Left cardiac atrium (tissue), 4 donors: ENCODE results near the gene SRGN. TPM values are rescaled to one million over a fixed set of nuclear protein-coding genes. Genes with fewer than 3 reads are reported as not detected.
"Not testable (repeated sequence)": the region's sequence is repeated elsewhere in the genome, so short reads cannot be mapped to it uniquely, and the experiment has no call there.

ENCODE experiments used
- ATAC-seq, 2 donors: fragments of 200-7000 bp; cut with Tn5 transposase; one replicate each; pipeline ENCODE4 v1.9.1; 2020; ENCODE audit warnings: mild to moderate bottlenecking in 2 of 2, moderate library complexity in 2 of 2
- DNase-seq: peaks from one replicate; pipeline ENCODE4 v3.0.0-alpha.2; 2020
- intact Hi-C, 2 donors: fragments of 100-400 bp; cut with DNase I; formaldehyde crosslinking; loops; one replicate each; pipeline versions ENCODE4 v1.14.1 to v1.15.1; 2022 to 2023
- total RNA-seq, 2 donors: library from RNA; stranded (reverse); fragmentation: NEBNext Ultra II Directional; extraction: Animal tissue kit (Norgen Biotek cat#: 25700); gene quantifications; one replicate each; pipeline ENCODE4 v1.2.1, GENCODE V29; 2021
- donor health status: DM: no; HTN: yes; CAD: no.
- donor health status: DM: no; HTN: yes; CAD: no; lungs with severe emphysema.
- donor health status: DM: yes; HTN: yes; CAD: no.
- donor health status: Dilated cardiomyopathy.

Gene SRGN
- total RNA-seq, 2 donors from 2014 or later, result 89.7 to 121 TPM

GRCh38 chr10:69107176-69107490 is 19.2 kb downstream of the SRGN start:
- no peak for DNase-seq
- ATAC-seq, result peak in 1 of 2 donors; percentile 23
- intact Hi-C loops, result no loop called here

- intact Hi-C loops, result no loop called here
- DNase-seq (no peak), ATAC-seq (no peak)
Measured at GRCh38 chr10:69107699-69108098, 19.8 kb downstream of the SRGN start.

GRCh38 chr10:69119896-69120295 is 32.0 kb downstream of the SRGN start:
- ATAC-seq (no peak), DNase-seq (no peak)
- intact Hi-C loops, result no loop called here

- DNase-seq (no peak), ATAC-seq (peak; percentile 27 to 67)
- intact Hi-C loops, result no loop called here
Measured at GRCh38 chr10:69123306-69123746, 35.4 kb downstream of the SRGN start.

- peak; percentile 99 for ATAC-seq
- DNase-seq, result peak; percentile 99
- intact Hi-C loops, result no loop called here
Measured at GRCh38 chr10:69123747-69124562, 36.1 kb downstream of the SRGN start, which contains the start of gene VPS26A. VPS26A (plus strand) TSS chr10:69124178; CDS start chr10:69124278, 100 bp downstream.

GRCh38 chr10:69124563-69125268 is 36.8 kb downstream of the SRGN start:
- peak; percentile 65 for DNase-seq
- peak; percentile 25 to 35 for ATAC-seq
- intact Hi-C loops, result no loop called here

- intact Hi-C loops, result no loop called here
Measured at GRCh38 chr10:69125554-69125953, 37.7 kb downstream of the SRGN start.

GRCh38 chr10:69130251-69130650 is 42.3 kb downstream of the SRGN start:
- ATAC-seq (no peak), DNase-seq (no peak)
- intact Hi-C loops, result no loop called here

More at GRCh38 chr10:69125554-69125953, 37.7 kb downstream of the SRGN start:
- ATAC-seq, result no peak
- DNase-seq, result no peak

- ATAC-seq, result no peak
- intact Hi-C loops, result no loop called here
- DNase-seq, result no peak
Measured at GRCh38 chr10:69139961-69140360, 52.1 kb downstream of the SRGN start.

- DNase-seq, result no peak
- no peak for ATAC-seq
- intact Hi-C loops, result no loop called here
Measured at GRCh38 chr10:69141304-69141703, 53.4 kb downstream of the SRGN start.

GRCh38 chr10:69142074-69142473 is 54.2 kb downstream of the SRGN start:
- intact Hi-C loops, ATAC-seq, DNase-seq: not testable (repeated sequence)

GRCh38 chr10:69142983-69143382 is 55.1 kb downstream of the SRGN start:
- no peak for ATAC-seq
- intact Hi-C loops, result no loop called here
- no peak for DNase-seq

- no peak for ATAC-seq
- intact Hi-C loops, result no loop called here
Measured at GRCh38 chr10:69145329-69145728, 57.4 kb downstream of the SRGN start.

GRCh38 chr10:69145864-69146263 is 58.0 kb downstream of the SRGN start:
- intact Hi-C loops, result no loop called here
- ATAC-seq, result no peak
- no peak for DNase-seq

More at GRCh38 chr10:69145329-69145728, 57.4 kb downstream of the SRGN start:
- no peak for DNase-seq

GRCh38 chr10:69146759-69147158 is 58.9 kb downstream of the SRGN start:
- no peak for ATAC-seq
- intact Hi-C loops, result no loop called here

GRCh38 chr10:69151984-69152383 is 64.1 kb downstream of the SRGN start:
- no peak for ATAC-seq
- intact Hi-C loops, result no loop called here
- DNase-seq, result no peak

More at GRCh38 chr10:69146759-69147158, 58.9 kb downstream of the SRGN start:
- DNase-seq, result no peak

- intact Hi-C loops, result no loop called here
- ATAC-seq, result no peak
- no peak for DNase-seq
Measured at GRCh38 chr10:69153227-69153626, 65.3 kb downstream of the SRGN start.
